Left lung (tissue), 10 donors: ENCODE results near the gene ZNF134. TPM values are rescaled to one million over a fixed set of nuclear protein-coding genes. Genes with fewer than 3 reads are reported as not detected.

Experiments
- ATAC-seq: fragments of 200-7000 bp; cut with Tn5 transposase; one replicate; pipeline ENCODE4 v1.9.1; 2020; ENCODE audit warnings: moderate library complexity
- DNase-seq, 4 donors: peaks; one replicate each; pipeline ENCODE4 v3.0.0-alpha.2; 2013 to 2020
- H3K27ac ChIP-seq, 2 donors: fragments of 200-600 bp; sonication (generic) in 1 of 2; one replicate each; pipeline versions ENCODE4 v1.5.0 to v1.8.0; 2020 to 2021
- H3K27me3 ChIP-seq, 2 donors: fragments of 200-600 bp; sonication (generic) in 1 of 2; one replicate each; pipeline versions ENCODE4 v1.5.0 to v1.8.0; 2020 to 2021
- H3K36me3 ChIP-seq, 2 donors: fragments of 200-600 bp; sonication (generic) in 1 of 2; one replicate each; pipeline versions ENCODE4 v1.5.0 to v1.8.0; 2020 to 2021
- H3K4me1 ChIP-seq, 2 donors: fragments of 200-600 bp; one replicate each; pipeline ENCODE4 v1.8.0; 2021
- H3K4me3 ChIP-seq, 2 donors: fragments of 200-600 bp; sonication (generic) in 1 of 2; one replicate each; pipeline versions ENCODE4 v1.5.0 to v1.8.0; 2020 to 2021; ENCODE audit warnings: mild to moderate bottlenecking in 1 of 2
- H3K9me3 ChIP-seq, 2 donors: fragments of 200-600 bp; sonication (generic) in 1 of 2; one replicate each; pipeline versions ENCODE4 v1.5.0 to v1.8.0; 2020 to 2021
- intact Hi-C, 2 donors: fragments of 100-400 bp; cut with DNase I; formaldehyde crosslinking; loops; one replicate each; pipeline versions ENCODE4 v1.11.2 to v1.14.2; 2022
- polyA plus RNA-seq, 6 donors: library from polyadenylated mRNA; unstranded; fragments of 120-200 nt; gene quantifications; one replicate each; pipeline ENCODE4 v1.2.1, GENCODE V29; 2013; ENCODE audit not compliant: insufficient read length in 6 of 6
- total RNA-seq, 2 donors: library from RNA; stranded (reverse); fragmentation: NEBNext Ultra II Directional; extraction: Animal tissue kit (Norgen Biotek cat#: 25700); gene quantifications; one replicate each; pipeline ENCODE4 v1.2.1, GENCODE V29; 2021
- TF ChIP-seq, protein P1 (sequence below), 2 donors: fragments of 200-600 bp; sonication (generic) in 1 of 2; IDR thresholded peaks; one replicate each; pipeline versions ENCODE4 v1.5.0 to v1.8.0; 2021; ENCODE audit warnings: antibody characterized with exemption in 2 of 2
- donor health status: DM: no; HTN: yes; CAD: no.
- donor health status: DM: no; HTN: no; CAD: no.

The ZNF134 gene
- total and polyA plus RNA-seq, 8 donors = 14.7 to 27.7 (median 25.9) TPM

GRCh38 chr19:57633832-57634131 lies 19.7 kb downstream of the ZNF134 start:
- no peaks in the 10 kb centered on the region for H3K27me3 ChIP-seq
- H3K9me3 ChIP-seq = peaks cover 0 to 46% of the 10 kb centered on the region in 2 donors
- no peak overlapping the region for H3K27ac ChIP-seq
- DNase-seq = no peak
- peaks cover 0 to 13% of the 10 kb centered on the region in 2 donors for H3K4me1 ChIP-seq
- peak overlapping the region; percentile 84 to 86 for H3K4me3 ChIP-seq
- peak; percentile 30 for ATAC-seq
- intact Hi-C loops = no loop called here
- H3K36me3 ChIP-seq = peaks cover 0 to 50% of the 10 kb centered on the region in 2 donors
- TF ChIP-seq, protein P1, sequence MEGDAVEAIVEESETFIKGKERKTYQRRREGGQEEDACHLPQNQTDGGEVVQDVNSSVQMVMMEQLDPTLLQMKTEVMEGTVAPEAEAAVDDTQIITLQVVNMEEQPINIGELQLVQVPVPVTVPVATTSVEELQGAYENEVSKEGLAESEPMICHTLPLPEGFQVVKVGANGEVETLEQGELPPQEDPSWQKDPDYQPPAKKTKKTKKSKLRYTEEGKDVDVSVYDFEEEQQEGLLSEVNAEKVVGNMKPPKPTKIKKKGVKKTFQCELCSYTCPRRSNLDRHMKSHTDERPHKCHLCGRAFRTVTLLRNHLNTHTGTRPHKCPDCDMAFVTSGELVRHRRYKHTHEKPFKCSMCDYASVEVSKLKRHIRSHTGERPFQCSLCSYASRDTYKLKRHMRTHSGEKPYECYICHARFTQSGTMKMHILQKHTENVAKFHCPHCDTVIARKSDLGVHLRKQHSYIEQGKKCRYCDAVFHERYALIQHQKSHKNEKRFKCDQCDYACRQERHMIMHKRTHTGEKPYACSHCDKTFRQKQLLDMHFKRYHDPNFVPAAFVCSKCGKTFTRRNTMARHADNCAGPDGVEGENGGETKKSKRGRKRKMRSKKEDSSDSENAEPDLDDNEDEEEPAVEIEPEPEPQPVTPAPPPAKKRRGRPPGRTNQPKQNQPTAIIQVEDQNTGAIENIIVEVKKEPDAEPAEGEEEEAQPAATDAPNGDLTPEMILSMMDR (IDR thresholded peaks at IDR 0.05) = no peak

DNA sequence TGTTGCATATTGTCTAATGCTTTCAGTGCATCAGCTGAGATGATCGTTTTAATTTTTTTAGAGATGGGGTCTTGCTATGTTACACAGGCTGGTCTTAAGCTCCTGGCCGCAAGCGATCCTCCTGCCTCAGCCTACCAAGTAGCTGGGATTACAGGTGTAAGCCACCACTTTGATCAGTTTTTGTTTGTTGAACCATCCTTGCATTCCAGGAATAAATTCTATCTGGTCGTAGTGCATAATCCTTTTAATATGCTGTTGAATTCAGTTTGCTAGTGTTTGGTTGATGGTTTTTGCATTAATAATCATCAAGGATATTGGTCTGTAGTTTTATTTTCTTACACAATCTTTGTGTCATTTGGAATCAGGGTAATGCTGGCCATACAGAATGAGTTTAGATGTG lies 23.3 kb downstream of the ZNF134 start:
- peaks cover 0 to 70% of the 10 kb centered on the region in 2 donors for H3K9me3 ChIP-seq
- intact Hi-C loops = no loop called here
- no peaks in the 10 kb centered on the region for H3K27me3 ChIP-seq
- ATAC-seq (no peak), DNase-seq (no peak)
- no peak overlapping the region for H3K27ac ChIP-seq
- H3K36me3 ChIP-seq = peaks cover 8 to 80% of the 10 kb centered on the region in 2 donors
- H3K4me1 ChIP-seq = peaks cover 0 to 10% of the 10 kb centered on the region in 2 donors
- no peak overlapping the region for H3K4me3 ChIP-seq
- TF ChIP-seq, protein P1 (IDR thresholded peaks at IDR 0.05) = no peak

DNA sequence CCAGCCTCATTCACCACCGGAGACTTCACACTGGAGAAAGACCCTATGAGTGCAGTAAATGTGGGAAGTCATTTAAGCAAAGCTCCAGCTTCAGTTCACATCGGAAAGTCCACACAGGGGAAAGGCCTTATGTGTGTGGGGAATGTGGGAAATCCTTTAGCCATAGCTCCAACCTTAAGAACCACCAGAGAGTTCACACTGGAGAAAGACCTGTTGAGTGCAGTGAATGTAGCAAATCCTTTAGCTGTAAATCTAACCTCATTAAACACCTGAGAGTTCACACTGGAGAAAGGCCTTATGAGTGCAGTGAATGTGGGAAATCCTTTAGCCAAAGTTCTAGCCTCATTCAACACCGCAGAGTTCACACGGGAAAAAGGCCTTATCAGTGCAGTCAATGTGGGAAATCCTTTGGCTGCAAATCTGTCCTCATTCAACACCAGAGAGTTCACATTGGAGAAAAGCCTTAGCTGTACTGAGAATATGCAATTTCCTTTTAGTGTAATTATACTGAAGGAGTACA lies 27.7 kb downstream of the ZNF134 start:
- no peak for ATAC-seq
- intact Hi-C loops = no loop called here

GRCh38 chr19:57642396-57643046 lies 28.5 kb downstream of the ZNF134 start:
- no peak for ATAC-seq
- Histone ChIP-seq H3K27me3 (no peaks in the 10 kb centered on the region), H3K4me1 (no peaks in the 10 kb centered on the region), H3K36me3 (peaks cover 8 to 60% of the 10 kb centered on the region in 2 donors), H3K27ac (no peak overlapping the region), H3K9me3 (peaks cover 0 to 92% of the 10 kb centered on the region in 2 donors), H3K4me3 (no peak overlapping the region)
- TF ChIP-seq, protein P1 (IDR thresholded peaks at IDR 0.05) = no peak
- intact Hi-C loops = no loop called here
- DNase-seq = no peak

More for the DNA sequence above, 27.7 kb downstream of the ZNF134 start:
- TF ChIP-seq, protein P1 (IDR thresholded peaks at IDR 0.05) = no peak
- Histone ChIP-seq H3K4me1 (no peaks in the 10 kb centered on the region), H3K9me3 (peaks cover 0 to 94% of the 10 kb centered on the region in 2 donors), H3K27ac (no peak overlapping the region), H3K4me3 (no peak overlapping the region), H3K27me3 (no peaks in the 10 kb centered on the region), H3K36me3 (peaks cover 8 to 68% of the 10 kb centered on the region in 2 donors)
- DNase-seq = no peak

- Histone ChIP-seq H3K27me3 (no peaks in the 10 kb centered on the region), H3K36me3 (peaks cover 8 to 48% of the 10 kb centered on the region in 2 donors), H3K27ac (no peak overlapping the region), H3K4me1 (no peaks in the 10 kb centered on the region), H3K9me3 (peaks cover 0 to 86% of the 10 kb centered on the region in 2 donors), H3K4me3 (no peak overlapping the region)
- ATAC-seq (no peak), DNase-seq (no peak)
- TF ChIP-seq, protein P1 (IDR thresholded peaks at IDR 0.05) = no peak
- intact Hi-C loops = no loop called here
Observed at GRCh38 chr19:57643734-57644133, 29.7 kb downstream of the ZNF134 start.
